ENCODE results near the gene PLCXD1. TPM values are rescaled to one million over a fixed set of nuclear protein-coding genes. Genes with fewer than 3 reads are reported as not detected.
A peak's percentile ranks its signal among the peaks of the same experiment; 100 is the strongest.

The PLCXD1 gene
- total and polyA plus RNA-seq, 9 of the 15 experiments (the other 6 are each of a cell fraction or from before 2014, with no cell fraction given), result 6.0 to 60.2 (median 39.5) TPM

- TF ChIP-seq CEBPG (CRISPR knock-in tag; IDR thresholded peaks at IDR 0.05) (no peak), CEBPG (tag; conservative IDR thresholded peaks at IDR 0.05 in 1 of 2, IDR thresholded peaks at IDR 0.05 in 1 of 2) (no peak)
Measured at GRCh38 chrX:291411-291901, 10.3 kb downstream of the PLCXD1 start (continued).

- Histone ChIP-seq H3K4me1 (replicated peaks in 1 of 2; ENCODE audit: control insufficient read depth in 2 of 2, insufficient read depth in 2 of 2, low read length in 2 of 2) (no peaks in the 10 kb centered on the region; a peak in 1 of 5 replicates), H3K79me2 (ENCODE audit: control insufficient read depth, insufficient read depth, low read length) (no peaks in the 10 kb centered on the region), H4K20me1 (replicated peaks; ENCODE audit: control insufficient read depth, insufficient read depth, low read length) (no peaks in the 10 kb centered on the region), H3K9me1 (ENCODE audit: control insufficient read depth, insufficient read depth, low read length) (no peaks in the 10 kb centered on the region), H3K9me3 (replicated peaks; ENCODE audit: control insufficient read depth, insufficient read depth, low read depth, low read length) (no peaks in the 10 kb centered on the region), H3K27ac (ENCODE audit: extremely low read depth, low read depth, low read length) (no peak overlapping the region), H3K4me2 (ENCODE audit: insufficient read depth, low read length) (no peak overlapping the region), H3K36me3 (ENCODE audit: control insufficient read depth, insufficient read depth, low read length) (peaks cover 63% of the 10 kb centered on the region; the same call in 2 of the 3 replicates), H3K27me3 (ENCODE audit: control insufficient read depth in 2 of 2, insufficient read depth in 2 of 2, low read length in 2 of 2) (no peaks in the 10 kb centered on the region), H3K9ac (ENCODE audit: insufficient read depth in 1 of 2, low read depth in 2 of 2, low read length in 2 of 2) (no peak overlapping the region), H3K4me3 (no peak overlapping the region), H2AFZ (ENCODE audit: low read depth, low read length) (no peak overlapping the region)
- ATAC-seq (no peak), DNase-seq (ENCODE audit: extremely low read depth in 1 of 4, low spot score in 3 of 4) (no peak), FAIRE-seq (no peak)
- BruUV-seq (replicated peaks), result TSS peak; percentile 59
- in situ Hi-C loops (cut with MboI), result no loop called here
- ChIA-PET POLR2A (no interaction called here), CTCF (ENCODE audit: low intra/inter-chr PET ratio) (no interaction called here)
- 91% methylated on average over 30 of the region's 47 CpGs for WGBS (ENCODE audit: insufficient coverage, low coverage, missing lambda C conversion rate)
- intact Hi-C loops (cut with micrococcal nuclease), result no loop called here
- TF ChIP-seq BCOR (IDR thresholded peaks at IDR 0.05) (peak; percentile 65), RBM25 (IDR thresholded peaks at IDR 0.05; ENCODE audit: low read depth, low read length, severe bottlenecking) (peak; percentile 51), ADNP (tag; IDR thresholded peaks at IDR 0.05) (peak; percentile 38; the same call in 1 of the 2 replicates), ZBTB33 (CRISPR knock-in tag; IDR thresholded peaks at IDR 0.05) (peak; percentile 91), ZC3H8 (IDR thresholded peaks at IDR 0.05) (no peak), POLR2G (IDR thresholded peaks at IDR 0.05; ENCODE audit: low read depth, low read length) (peak; percentile 51), CEBPZ (IDR thresholded peaks at IDR 0.05; ENCODE audit: borderline replicate concordance, low read depth, low read length) (no peak), CBX1 (IDR thresholded peaks at IDR 0.05; ENCODE audit: low read depth) (peak; percentile 43; the same call in 1 of the 2 replicates), HDAC2 (IDR thresholded peaks at IDR 0.05) (0 out of 2 replicates have a peak, but pooled peaks have one; percentile 27), ZNF121 (CRISPR knock-in tag; conservative IDR thresholded peaks at IDR 0.05) (peak; percentile 79), ZNF146 (CRISPR knock-in tag; IDR thresholded peaks at IDR 0.05; ENCODE audit: unreplicated experiment) (peak; percentile 100)
Measured at GRCh38 chrX:292900-293897, 12.0 kb downstream of the PLCXD1 start.
